NCI-H128 (cell line): ENCODE measurements around the gene CDR2.
A peak's percentile ranks its signal among the peaks of the same experiment; 100 is the strongest.

Experiments used
- DNase-seq: peaks from one replicate; lab custom pipeline; 2025; ENCODE audit not compliant: unreplicated experiment; lab: John Stamatoyannopoulos, UW

CDR2 gene

DNA sequence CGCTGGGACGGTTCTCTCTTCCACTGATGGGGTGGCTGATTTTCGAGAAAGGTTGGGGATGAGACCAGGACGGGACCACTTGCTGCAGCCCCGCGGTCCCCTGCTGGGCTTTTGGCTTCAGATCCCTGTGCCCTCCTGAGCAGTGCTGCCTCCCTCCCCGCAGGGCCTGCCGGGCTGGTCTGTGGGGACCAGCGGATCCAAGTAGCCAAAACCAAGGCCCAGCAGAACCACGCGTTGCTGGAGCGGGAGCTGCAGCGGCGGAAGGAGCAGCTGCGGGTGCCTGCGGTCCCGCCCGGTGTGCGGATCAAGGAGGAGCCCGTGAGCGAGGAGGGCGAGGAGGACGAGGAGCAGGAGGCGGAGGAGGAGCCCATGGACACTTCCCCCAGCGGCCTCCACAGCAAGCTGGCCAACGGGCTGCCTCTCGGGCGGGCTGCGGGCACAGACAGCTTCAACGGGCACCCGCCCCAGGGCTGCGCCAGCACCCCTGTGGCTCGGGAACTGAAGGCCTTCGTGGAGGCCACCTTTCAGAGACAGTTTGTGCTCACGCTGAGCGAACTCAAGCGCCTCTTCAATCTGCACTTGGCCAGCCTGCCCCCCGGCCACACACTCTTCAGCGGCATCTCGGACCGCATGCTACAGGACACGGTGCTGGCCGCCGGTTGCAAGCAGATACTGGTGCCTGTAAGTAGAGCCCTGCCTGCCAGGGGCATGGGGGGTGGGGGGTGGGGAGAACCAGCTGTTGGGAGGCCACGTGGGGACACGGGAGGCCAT is 48.6 kb downstream of the CDR2 start:
- no peak for DNase-seq

DNA sequence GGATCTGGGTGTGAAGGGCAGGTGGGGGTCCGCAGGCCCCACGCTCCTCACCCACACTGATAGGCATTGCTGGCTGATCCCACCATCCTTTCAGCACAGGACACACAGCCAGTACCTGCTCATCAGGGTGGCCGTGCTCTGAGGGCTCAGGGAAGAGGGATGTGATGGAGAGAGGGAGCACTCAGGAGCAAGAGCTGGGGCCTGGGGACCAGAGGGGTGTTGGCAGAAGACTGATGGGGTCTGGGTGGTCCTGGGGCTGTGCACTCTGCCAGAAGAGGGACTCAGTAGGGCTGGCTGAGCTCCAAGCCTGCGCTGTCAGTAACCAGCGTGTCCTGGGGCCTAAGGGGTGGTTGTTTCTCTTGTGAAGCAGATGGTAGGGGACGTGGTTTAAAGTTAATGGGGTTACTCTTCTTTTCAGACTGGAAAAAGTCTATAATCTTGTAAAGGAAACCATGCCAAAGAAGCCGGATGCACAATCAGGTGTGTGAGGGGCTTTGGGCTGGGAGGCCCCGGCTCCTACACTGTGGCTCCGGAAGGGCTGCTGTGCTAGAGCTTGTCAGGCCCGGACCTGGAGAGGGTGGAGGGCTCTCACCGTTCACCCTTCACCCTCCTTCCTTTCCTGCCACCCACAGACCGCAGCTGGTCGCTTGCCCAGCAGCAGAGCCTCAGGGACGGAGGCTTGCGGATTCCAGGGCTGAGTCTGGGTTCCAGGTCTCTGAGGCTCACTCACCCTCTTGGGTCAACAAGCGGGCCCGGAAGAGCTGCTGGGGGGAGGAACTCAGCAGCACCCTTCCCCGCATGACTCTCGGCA is 49.4 kb downstream of the CDR2 start:
- no peak for DNase-seq

DNA sequence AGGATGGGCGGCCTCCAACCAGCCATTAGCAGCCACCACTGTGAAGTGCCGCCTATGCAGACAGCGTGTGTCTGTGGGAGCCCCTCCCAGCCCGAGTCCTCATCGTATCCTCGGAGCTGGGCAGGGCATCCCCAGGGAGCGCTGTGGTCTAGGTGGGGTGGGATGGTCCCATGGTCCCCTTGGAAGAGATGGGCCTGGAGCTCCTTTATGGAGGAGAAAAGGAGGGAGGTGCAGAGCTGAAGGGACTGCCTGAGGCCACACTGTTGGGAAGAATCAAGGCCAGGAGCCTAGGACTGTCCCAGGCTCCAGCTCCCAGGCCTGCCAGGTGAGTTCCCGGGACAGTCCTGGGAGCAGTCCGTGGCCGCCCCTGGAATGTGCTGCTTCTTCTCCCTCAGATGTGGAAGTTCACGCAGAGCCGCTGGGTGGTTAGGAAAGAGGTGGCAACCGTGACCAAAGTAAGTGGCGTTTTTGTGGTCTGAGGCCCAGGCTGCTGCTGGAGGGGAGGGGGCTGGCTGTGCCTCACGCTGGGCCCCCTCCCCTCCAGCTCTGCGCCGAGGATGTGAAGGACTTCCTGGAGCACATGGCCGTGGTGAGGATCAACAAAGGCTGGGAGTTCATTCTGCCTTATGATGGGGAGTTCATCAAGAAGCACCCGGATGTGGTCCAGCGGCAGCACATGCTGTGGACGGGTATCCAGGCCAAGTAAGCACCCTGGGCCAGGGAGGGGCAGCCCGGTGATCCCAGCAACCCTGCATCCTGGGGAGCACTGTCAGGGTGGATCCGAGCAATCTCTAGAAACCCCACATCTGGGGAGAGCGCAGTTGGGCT is 50.2 kb downstream of the CDR2 start:
- DNase-seq = no peak

DNA sequence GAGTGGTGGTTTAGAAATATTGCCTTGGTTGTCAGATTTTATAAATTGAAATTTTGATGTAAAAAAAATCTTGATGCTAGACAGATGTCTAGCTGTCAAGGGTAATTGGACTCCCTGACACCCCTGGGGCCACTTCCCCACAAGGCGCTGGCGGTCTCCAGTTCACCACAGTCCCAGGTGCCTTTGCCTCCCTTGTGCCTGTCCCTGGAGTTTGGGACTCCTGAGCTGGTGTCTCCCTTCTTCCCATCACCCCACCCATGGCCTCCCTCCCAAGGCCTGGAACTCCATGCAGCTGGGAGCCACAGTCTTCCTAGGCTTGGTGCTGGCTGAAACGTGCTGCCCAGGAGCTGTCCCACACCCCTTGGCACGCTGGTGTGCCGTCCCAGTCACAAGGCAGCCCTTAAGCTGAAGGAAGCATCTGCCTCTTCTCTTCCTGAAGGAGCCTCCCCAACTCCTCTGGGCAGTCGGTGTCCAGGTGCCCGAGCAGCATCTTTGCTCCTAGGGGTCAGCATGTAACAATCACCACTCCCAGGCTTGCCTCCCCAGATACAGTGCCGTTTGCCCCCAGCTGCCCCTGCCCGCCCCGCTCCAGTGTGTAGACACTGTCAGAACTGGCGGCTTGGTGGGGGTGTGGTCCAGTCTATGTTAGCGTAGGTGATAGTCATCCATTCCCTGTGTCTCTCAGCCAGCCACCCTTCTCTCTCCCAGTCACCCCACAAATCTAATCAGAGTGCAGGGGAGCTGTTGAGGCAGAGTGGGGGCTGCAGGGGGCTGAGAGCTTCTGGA is 51.1 kb downstream of the CDR2 start:
- DNase-seq = no peak

DNA sequence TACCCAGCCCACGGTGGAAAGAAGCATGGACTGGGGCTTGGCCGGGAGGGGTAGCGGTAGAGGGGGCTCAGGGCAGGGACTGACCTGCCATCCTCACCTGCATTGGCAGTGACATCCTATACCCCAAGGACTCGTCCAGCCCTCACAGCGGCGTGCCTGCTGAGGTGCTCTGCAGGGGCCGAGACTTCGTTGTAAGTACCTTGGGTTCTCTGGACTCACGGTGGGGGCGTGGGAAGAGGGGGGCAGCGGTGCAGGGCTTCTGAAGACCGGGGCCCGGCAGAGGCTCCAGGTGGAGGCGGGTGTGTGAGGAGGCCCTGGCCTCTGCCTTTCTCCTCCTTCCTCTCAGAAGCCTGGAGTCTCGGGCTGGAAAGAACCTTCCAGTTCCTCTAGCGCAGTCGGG is 51.7 kb downstream of the CDR2 start:
- no peak for DNase-seq

- no peak for DNase-seq
Measured at GRCh38 chr16:22322021-22322471, 52.4 kb downstream of the CDR2 start.

GRCh38 chr16:22321340-22322001 is 52.9 kb downstream of the CDR2 start:
- DNase-seq = peak; percentile 33

GRCh38 chr16:22320572-22321339 is 53.7 kb downstream of the CDR2 start:
- DNase-seq = no peak

- no peak for DNase-seq
Measured at GRCh38 chr16:22318690-22319358, 55.6 kb downstream of the CDR2 start.

- DNase-seq = no peak
Measured at GRCh38 chr16:22317625-22318024, 56.8 kb downstream of the CDR2 start.

GRCh38 chr16:22317001-22317530 is 57.4 kb downstream of the CDR2 start:
- no peak for DNase-seq

DNA sequence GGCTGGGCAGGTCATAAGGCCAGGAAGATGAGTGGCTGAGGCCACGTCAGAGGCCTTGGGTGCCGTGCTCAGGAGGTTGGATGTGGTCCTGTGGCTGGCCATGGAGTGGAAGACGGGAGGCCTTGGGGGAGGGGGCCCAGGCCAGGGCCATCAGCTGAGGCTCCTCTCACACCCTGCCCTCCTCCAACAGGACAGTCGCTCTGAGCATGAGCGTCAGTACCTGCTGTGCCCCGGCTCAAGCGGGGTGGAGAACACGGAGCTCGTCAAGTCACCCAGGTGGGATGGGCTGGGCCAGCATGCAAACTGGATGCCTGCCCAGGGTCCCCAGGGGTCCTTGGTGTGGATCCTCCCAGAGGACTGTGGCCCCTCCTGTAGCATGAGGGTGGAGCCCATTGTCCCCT is 58.0 kb downstream of the CDR2 start:
- DNase-seq = no peak

DNA sequence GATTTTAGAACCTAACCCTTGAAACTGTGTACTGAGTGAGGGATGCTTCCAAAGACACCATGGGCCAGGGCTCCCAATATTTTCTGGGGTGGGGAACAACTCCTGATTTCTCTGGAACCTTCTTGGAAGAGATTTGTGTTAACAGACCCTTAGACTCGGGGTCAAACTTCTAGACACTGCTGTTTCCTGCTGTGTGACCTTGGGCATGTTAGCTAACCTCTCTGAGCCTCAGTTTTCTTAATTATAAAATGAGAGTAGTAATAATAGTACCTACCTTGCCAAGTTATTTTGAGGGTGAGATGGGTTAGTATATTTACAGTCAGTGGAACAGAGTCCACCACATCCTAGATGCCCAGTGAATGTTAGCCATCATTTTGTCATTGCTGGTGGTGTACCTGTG is 58.4 kb downstream of the CDR2 start:
- no peak for DNase-seq

DNA sequence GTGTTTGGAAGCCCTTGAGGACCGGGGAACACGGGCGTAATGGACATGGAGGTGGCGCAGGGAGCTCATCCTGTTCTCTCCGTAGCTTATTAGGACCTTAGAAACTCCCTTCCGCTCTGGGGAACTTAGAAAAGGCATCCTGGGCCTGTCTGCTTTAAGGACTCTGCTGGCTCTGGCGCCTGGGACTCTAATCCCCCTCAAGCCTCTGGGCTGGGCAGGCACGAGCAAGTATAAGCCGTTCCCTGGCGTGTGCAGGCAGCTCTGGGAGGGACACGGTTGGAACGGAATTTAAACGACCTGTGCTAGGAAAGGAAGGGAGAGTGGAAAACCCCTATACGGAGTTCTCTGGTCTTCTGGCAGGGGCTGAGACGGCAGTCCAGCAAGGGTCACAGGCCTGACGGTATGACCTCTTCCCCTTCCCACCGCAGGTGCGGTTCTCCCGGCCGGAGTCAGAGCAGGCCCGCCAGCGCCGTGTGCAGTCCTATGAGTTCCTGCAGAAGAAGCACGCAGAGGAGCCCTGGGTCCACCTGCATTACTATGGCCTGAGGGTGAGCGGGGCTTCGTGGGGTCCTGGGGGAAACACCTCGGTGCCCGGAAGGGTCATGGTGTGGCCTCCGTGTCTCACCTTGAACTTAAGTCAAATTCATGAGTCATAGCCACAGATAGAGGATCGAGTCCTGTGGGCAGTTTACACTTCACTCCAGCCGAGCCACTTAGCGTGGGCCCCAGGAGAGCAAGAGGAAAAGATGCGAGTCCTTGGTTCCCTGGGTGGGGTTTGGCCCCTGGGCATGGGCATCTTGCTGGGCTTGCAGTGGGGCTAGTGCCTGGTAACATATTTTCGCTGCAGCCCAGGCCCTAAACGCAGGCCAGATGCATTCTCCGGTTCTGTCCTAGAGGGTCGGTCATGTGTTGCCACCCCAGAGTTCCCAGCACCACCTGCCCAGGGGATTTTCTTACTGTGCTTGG is 59.5 kb downstream of the CDR2 start:
- no peak for DNase-seq

- no peak for DNase-seq
Measured at GRCh38 chr16:22313876-22314470, 60.4 kb downstream of the CDR2 start.

DNA sequence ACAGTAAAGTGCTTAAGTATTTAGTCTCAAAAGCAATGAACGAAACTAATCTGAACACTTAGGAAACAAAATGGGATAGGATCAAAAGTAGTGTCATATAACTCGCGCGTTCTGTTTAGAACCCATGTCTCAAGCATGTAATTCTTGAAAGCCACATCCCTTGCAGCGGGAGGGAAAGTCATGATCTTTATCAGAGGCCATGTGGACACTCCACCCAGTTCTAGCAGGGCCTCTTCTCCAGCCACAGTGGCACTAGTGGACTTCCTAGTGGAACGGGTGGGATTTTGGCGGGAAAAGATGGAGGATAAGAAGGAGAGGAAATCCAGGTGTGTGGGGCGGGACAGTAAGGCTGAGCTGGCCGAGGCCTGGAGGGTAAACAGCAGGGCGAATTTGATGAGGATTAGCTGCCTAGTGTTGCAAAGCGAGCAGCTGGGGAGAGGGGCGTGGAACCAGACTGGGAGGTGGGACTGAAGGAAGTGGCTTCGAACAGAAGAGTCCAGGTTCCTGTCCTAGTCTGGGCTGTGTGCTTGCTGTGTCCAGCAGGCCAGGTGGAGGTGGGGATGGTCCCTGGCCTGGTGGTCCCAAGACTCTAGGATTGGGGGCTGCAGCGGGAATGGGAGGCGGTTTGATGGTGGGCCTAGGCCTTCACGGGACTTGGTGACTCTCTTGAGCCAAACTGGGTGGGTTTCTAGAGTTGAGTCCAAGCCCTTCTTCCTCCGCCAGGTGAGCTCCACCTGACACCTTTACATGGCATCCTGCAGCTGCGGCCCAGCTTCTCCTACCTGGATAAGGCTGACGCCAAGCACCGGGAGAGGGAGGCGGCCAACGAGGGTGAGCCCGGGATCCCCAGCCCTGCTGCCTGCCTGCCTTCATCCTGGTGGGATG is 61.3 kb downstream of the CDR2 start:
- DNase-seq = no peak
